GM18858 (cell line): Measurements from ENCODE around the gene FFAR3.
A peak's percentile ranks its signal among the peaks of the same experiment; 100 is the strongest.
"Not testable (repeated sequence)": the region's sequence is repeated elsewhere in the genome, so short reads cannot be mapped to it uniquely, and the experiment has no call there.

Source experiments
- ATAC-seq: cut with Tn5 transposase; IDR thresholded peaks from one replicate; pipeline ENCODE4 v1.9.1; 2021; ENCODE audit not compliant: unreplicated experiment

Gene FFAR3

GRCh38 chr19:35399948-35400772, 41.9 kb downstream of the FFAR3 start:
- no peak for ATAC-seq

DNA sequence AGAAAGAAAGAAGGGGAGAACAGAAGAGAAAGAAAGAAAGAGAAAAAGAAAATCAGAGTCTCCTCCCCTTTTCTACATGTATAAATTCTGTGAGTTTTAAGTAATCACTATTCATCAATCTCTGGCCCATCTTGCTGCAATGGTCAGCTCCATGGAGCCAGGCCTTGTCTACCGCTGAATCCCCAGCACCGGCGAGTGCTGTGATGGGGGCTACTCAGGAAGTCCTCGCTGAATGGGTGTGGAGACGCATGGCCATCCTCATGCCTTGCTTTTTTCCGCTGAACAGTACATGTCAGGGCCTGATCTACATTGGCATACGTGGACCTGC, 42.5 kb downstream of the FFAR3 start:
- no peak for ATAC-seq

DNA sequence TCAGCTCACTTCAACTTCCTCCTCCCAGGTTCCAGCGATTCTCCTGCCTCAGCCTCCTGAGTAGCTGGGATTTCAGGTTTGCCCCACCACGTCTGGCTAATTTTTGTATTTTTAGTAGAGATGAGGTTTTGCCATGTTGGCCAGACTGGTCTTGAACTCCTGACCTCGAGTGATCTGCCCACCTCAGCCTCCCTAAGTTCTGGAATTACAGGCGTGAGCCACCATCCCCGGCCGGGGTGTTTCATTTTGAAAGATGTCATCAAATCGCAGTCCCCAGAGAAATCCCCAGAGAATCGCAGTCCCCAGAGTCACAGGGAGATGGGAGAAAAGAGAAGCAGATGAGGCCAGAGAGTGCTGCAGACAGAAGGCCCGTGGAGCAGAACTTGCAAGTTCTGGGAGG, 43.2 kb downstream of the FFAR3 start:
- not testable (repeated sequence) for ATAC-seq

GRCh38 chr19:35403116-35403760, 45.0 kb downstream of the FFAR3 start:
- ATAC-seq: no peak

- peak; percentile 74 for ATAC-seq
These were observed 46.8 kb downstream of the FFAR3 start for GRCh38 chr19:35404879-35405622.

DNA sequence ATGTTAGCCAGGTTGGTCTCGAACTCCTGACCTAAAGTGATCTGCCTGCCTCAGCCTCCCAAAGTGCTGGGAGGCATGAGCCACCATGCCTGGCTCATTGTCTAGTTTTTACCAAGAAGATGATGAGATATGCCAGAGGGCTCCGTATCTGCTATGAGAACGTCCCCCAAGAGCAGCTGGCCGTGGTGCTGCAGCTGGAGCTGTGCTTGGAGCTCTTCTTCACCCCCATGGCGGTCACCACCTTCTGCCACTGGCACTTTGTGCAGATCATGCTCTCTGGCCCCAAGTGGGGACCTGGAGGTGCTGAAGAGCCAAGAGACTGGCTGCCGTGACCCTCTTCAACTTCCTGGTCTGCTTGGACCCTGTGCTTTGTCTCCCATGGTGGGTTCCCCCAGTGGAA, 49.4 kb downstream of the FFAR3 start:
- ATAC-seq: no peak

DNA sequence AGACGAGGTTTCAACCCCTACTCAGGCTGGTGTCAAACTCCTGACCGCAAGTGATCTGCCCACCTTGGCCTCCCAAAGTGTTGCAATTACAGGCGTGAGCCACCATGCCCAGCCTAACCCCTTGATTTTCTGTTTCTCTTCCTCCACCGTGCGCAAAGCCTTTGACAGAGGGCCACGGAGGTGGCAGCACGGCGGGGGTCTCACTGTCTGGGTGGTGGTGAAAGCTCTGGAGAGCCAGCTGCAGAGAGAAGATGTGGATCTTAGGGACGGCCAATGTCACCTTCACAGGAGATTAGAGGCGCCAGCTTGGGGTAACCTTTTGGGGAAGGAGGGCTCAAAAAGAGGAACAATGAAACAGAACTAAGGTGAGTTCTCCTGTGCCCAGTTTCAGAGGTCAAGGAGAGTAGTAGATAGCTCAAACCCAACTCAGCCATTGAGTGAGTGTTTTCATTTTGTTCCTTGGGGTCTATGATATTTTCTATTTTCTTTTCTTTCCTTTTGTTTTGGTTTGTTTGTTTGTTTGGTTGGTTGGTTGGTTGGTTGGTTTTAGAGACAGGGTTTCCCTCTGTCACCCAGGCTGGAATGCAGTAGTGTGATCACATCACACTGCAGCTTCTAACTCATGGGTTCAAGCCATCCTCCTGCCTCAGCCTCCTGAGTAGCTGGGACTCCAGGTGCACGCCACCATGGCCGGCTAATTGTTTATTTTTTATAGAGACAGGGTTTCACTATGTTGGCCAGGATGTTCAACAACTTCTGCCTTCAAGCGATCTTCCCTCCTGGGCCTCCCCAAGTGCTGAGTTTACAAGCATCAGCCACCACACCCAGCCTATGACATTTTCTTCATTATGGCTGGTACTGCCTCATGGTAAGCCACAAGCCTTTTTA, 50.3 kb downstream of the FFAR3 start:
- no peak for ATAC-seq

- no peak for ATAC-seq
These were observed 50.9 kb downstream of the FFAR3 start for GRCh38 chr19:35409191-35409590.
